GM23338 (cell line): Measurements from ENCODE around the gene PDCD10. TPM values are rescaled to one million over a fixed set of nuclear protein-coding genes. Genes with fewer than 3 reads are reported as not detected.

Experiments used
- ATAC-seq: fragments of 200-7000 bp; cut with Tn5 transposase; 3 replicates; pipeline ENCODE4 v1.9.1; 2020
- DNase-seq: peaks from one replicate; pipeline ENCODE4 v3.0.0-alpha.2; 2015; ENCODE audit warnings: low spot score
- H2AFZ ChIP-seq: fragments of 200-600 bp; sonication (generic); 2 replicates; pipeline ENCODE4 v1.8.0; 2016; ENCODE audit warnings: antibody characterized with exemption, mild to moderate bottlenecking, moderate library complexity
- H3F3A ChIP-seq: fragments of 200-600 bp; sonication (generic); replicated peaks from 2 replicates; pipeline ENCODE4 v1.8.0; 2017; ENCODE audit warnings: antibody characterized with exemption, mixed run types, low read depth
- H3K27ac ChIP-seq: fragments of 200-600 bp; sonication (generic); 2 replicates; pipeline ENCODE4 v1.6.1; 2016; ENCODE audit warnings: low read depth
- H3K27me3 ChIP-seq: fragments of 200-600 bp; sonication (generic); 2 replicates; pipeline ENCODE4 v1.8.0; 2016; ENCODE audit warnings: mild to moderate bottlenecking, mixed run types, moderate library complexity; ENCODE audit not compliant: insufficient read depth
- H3K36me3 ChIP-seq: fragments of 200-600 bp; sonication (generic); 2 replicates; pipeline ENCODE4 v1.8.0; 2016; ENCODE audit warnings: mild to moderate bottlenecking; ENCODE audit not compliant: insufficient read depth
- H3K4me1 ChIP-seq: fragments of 200-600 bp; sonication (generic); 2 replicates; pipeline ENCODE4 v1.8.0; 2016; ENCODE audit warnings: mild to moderate bottlenecking, moderate library complexity; ENCODE audit not compliant: insufficient read depth
- H3K4me2 ChIP-seq: fragments of 200-600 bp; sonication (generic); 2 replicates; pipeline ENCODE4 v1.7.1; 2017; ENCODE audit warnings: mixed run types
- H3K4me3 ChIP-seq: fragments of 200-600 bp; sonication (generic); 2 replicates; pipeline ENCODE4 v1.6.1; 2016; ENCODE audit warnings: mixed run types
- H3K79me2 ChIP-seq: fragments of 200-600 bp; sonication (generic); replicated peaks from 2 replicates; pipeline ENCODE4 v1.8.0; 2017; ENCODE audit warnings: mild to moderate bottlenecking; ENCODE audit not compliant: insufficient read depth
- H3K9me2 ChIP-seq: fragments of 200-600 bp; sonication (generic); 2 replicates; pipeline ENCODE4 v1.8.0; 2017; ENCODE audit not compliant: insufficient read depth
- H4K20me1 ChIP-seq: fragments of 200-600 bp; sonication (generic); replicated peaks from 2 replicates; pipeline ENCODE4 v1.8.0; 2017; ENCODE audit warnings: mild to moderate bottlenecking; ENCODE audit not compliant: insufficient read depth
- H3K27ac Mint-ChIP-seq: 2 replicates; pipeline ENCODE4 v1.8.0; 2020; ENCODE audit warnings: inconsistent platforms, mild to moderate bottlenecking, moderate library complexity, mixed read lengths
- H3K27me3 Mint-ChIP-seq: 3 replicates; pipeline ENCODE4 v1.8.0; 2022; ENCODE audit warnings: low read depth, mild to moderate bottlenecking, moderate library complexity, mixed read lengths, inconsistent platforms; ENCODE audit not compliant: insufficient read depth, poor library complexity
- H3K36me3 Mint-ChIP-seq: 3 replicates; pipeline ENCODE4 v1.8.0; 2021; ENCODE audit warnings: low read depth, mild to moderate bottlenecking, inconsistent platforms, moderate library complexity, mixed read lengths
- H3K4me1 Mint-ChIP-seq: 3 replicates; pipeline ENCODE4 v1.8.0; 2020; ENCODE audit warnings: mild to moderate bottlenecking, inconsistent platforms, mixed read lengths
- H3K4me3 Mint-ChIP-seq: 3 replicates; pipeline ENCODE4 v1.8.0; 2021; ENCODE audit warnings: moderate library complexity, mild to moderate bottlenecking, inconsistent platforms, mixed read lengths
- H3K9me3 Mint-ChIP-seq: 3 replicates; pipeline ENCODE4 v1.8.0; 2020; ENCODE audit warnings: moderate library complexity, mild to moderate bottlenecking, inconsistent platforms, mixed read lengths
- CREB1 ChIP-seq: fragments of 250-450 bp; sonication (Bioruptor Pico); IDR thresholded peaks from 2 replicates; pipeline ENCODE4 v1.5.0; 2020; ENCODE audit warnings: low read depth, mild to moderate bottlenecking, moderate library complexity
- EZH2 ChIP-seq: fragments of 200-600 bp; sonication (generic); IDR thresholded peaks from one replicate; pipeline ENCODE4 v1.8.0; 2017; ENCODE audit warnings: antibody characterized with exemption, mild to moderate bottlenecking, low read depth; ENCODE audit not compliant: unreplicated experiment
- EZH2phosphoT487 ChIP-seq: fragments of 200-600 bp; sonication (generic); IDR thresholded peaks from one replicate; pipeline ENCODE4 v1.8.1; 2018; ENCODE audit warnings: antibody characterized with exemption; ENCODE audit not compliant: unreplicated experiment
- JUNB ChIP-seq: IDR thresholded peaks from one replicate; pipeline ENCODE4 v1.6.1; 2016; ENCODE audit warnings: antibody characterized with exemption; ENCODE audit not compliant: unreplicated experiment
- NANOG ChIP-seq: IDR thresholded peaks from 2 replicates; pipeline ENCODE4 v1.6.1; 2016; ENCODE audit warnings: antibody characterized with exemption, borderline replicate concordance
- POLR2AphosphoS5 ChIP-seq: IDR thresholded peaks from 2 replicates; pipeline ENCODE4 v1.6.1; 2016; ENCODE audit warnings: antibody characterized with exemption, low read depth
- STAT1 ChIP-seq: IDR thresholded peaks from one replicate; pipeline ENCODE4 v1.6.1; 2016; ENCODE audit warnings: antibody characterized with exemption; ENCODE audit not compliant: unreplicated experiment
- ZNF331 ChIP-seq: fragments of 250-450 bp; sonication (Bioruptor Pico); IDR thresholded peaks from 2 replicates; pipeline ENCODE4 v1.5.0; 2020; ENCODE audit warnings: low read depth, mild to moderate bottlenecking, moderate library complexity
- ZNF462 ChIP-seq: fragments of 250-450 bp; sonication (Bioruptor Pico); IDR thresholded peaks from 2 replicates; pipeline ENCODE4 v1.5.0; 2020; ENCODE audit warnings: mild to moderate bottlenecking, moderate library complexity
- polyA plus RNA-seq: library from polyadenylated mRNA; unstranded; fragments of >200 nt; fragmentation: Nextera tagmentation; extraction: Ambion mirVana; gene quantifications from 2 replicates; pipeline ENCODE4 v1.2.1, GENCODE V29; 2016
- total RNA-seq: library from RNA; depleted of rRNA; stranded (reverse); fragments of >200 nt; shearing (Covaris generic); gene quantifications from 2 replicates; pipeline ENCODE4 v1.2.3, GENCODE V29; 2014
- TF ChIP-seq, protein P1 (sequence below), 2 experiments: fragments of 200-600 bp in 1 of 2; sonication (generic) in 1 of 2; conservative IDR thresholded peaks; 2 replicates each; pipeline versions ENCODE4 v1.5.1 to v1.6.1; 2016 to 2017; ENCODE audit warnings: antibody characterized with exemption in 2 of 2, low read depth in 2 of 2, mild to moderate bottlenecking in 2 of 2, moderate library complexity in 1 of 2

The PDCD10 gene
- total and polyA plus RNA-seq, 2 experiments from 2014 or later, result 95.2 to 125 TPM

GRCh38 chr3:167740961-167741587, 6.4 kb upstream of the PDCD10 start:
- no peaks in the 10 kb centered on the region for H3K9me2 ChIP-seq
- DNase-seq, result peak; percentile 75
- Mint-ChIP-seq H3K4me1 (peaks cover 13% of the 10 kb centered on the region), H3K36me3 (no peaks in the 10 kb centered on the region), H3K27me3 (no peaks in the 10 kb centered on the region), H3K4me3 (no peak overlapping the region), H3K27ac (no peak overlapping the region), H3K9me3 (no peaks in the 10 kb centered on the region)
- TF ChIP-seq, protein P1, sequence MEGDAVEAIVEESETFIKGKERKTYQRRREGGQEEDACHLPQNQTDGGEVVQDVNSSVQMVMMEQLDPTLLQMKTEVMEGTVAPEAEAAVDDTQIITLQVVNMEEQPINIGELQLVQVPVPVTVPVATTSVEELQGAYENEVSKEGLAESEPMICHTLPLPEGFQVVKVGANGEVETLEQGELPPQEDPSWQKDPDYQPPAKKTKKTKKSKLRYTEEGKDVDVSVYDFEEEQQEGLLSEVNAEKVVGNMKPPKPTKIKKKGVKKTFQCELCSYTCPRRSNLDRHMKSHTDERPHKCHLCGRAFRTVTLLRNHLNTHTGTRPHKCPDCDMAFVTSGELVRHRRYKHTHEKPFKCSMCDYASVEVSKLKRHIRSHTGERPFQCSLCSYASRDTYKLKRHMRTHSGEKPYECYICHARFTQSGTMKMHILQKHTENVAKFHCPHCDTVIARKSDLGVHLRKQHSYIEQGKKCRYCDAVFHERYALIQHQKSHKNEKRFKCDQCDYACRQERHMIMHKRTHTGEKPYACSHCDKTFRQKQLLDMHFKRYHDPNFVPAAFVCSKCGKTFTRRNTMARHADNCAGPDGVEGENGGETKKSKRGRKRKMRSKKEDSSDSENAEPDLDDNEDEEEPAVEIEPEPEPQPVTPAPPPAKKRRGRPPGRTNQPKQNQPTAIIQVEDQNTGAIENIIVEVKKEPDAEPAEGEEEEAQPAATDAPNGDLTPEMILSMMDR (conservative IDR thresholded peaks at IDR 0.05; ENCODE audit: low read depth in 2 of 2), result peak; percentile 59 to 79
- no peak for TF ChIP-seq CREB1 (CRISPR knock-in tag)
- no peak overlapping the region for H3K4me3 ChIP-seq
- no peak overlapping the region for H3K4me2 ChIP-seq
- H2AFZ ChIP-seq, result no peak overlapping the region
- H4K20me1 ChIP-seq, result 0 out of 2 replicates have a peak, but pooled peaks cover 2% of the 10 kb centered on the region
- peak; percentile 100 for ATAC-seq
- no peaks in the 10 kb centered on the region; the same call in 1 of the 2 replicates for H3F3A ChIP-seq
- no peaks in the 10 kb centered on the region for H3K27me3 ChIP-seq
- H3K27ac ChIP-seq, result no peak overlapping the region
- peaks cover 9% of the 10 kb centered on the region; the same call in 1 of the 2 replicates for H3K4me1 ChIP-seq
- H3K79me2 ChIP-seq, result peaks cover 63% of the 10 kb centered on the region
- no peaks in the 10 kb centered on the region for H3K36me3 ChIP-seq

GRCh38 chr3:167739190-167739810, 4.6 kb upstream of the PDCD10 start:
- DNase-seq, result no peak
- no peak overlapping the region for H2AFZ ChIP-seq
- no peaks in the 10 kb centered on the region for H3K9me3 Mint-ChIP-seq
- TF ChIP-seq, protein P1 (conservative IDR thresholded peaks at IDR 0.05; ENCODE audit: low read depth in 2 of 2), result no peak
- TF ChIP-seq JUNB, result no peak
- TF ChIP-seq POLR2AphosphoS5, result no peak
- no peak for TF ChIP-seq ZNF462 (CRISPR knock-in tag)
- TF ChIP-seq EZH2, result no peak
- no peak for TF ChIP-seq NANOG
- no peak for TF ChIP-seq STAT1
- no peak for TF ChIP-seq EZH2phosphoT487
- TF ChIP-seq ZNF331 (CRISPR knock-in tag), result no peak

More at GRCh38 chr3:167739190-167739810, 4.6 kb upstream of the PDCD10 start:
- Mint-ChIP-seq H3K36me3 (no peaks in the 10 kb centered on the region), H3K27me3 (no peaks in the 10 kb centered on the region), H3K27ac (no peak overlapping the region), H3K4me3 (no peak overlapping the region), H3K4me1 (peaks cover 13% of the 10 kb centered on the region)
- H3K4me1 ChIP-seq, result peaks cover 10% of the 10 kb centered on the region; the same call in 1 of the 2 replicates
- H3K27ac ChIP-seq, result no peak overlapping the region
- H3K36me3 ChIP-seq, result no peaks in the 10 kb centered on the region
- ATAC-seq, result no peak
- H3K4me2 ChIP-seq, result no peak overlapping the region
- H3K9me2 ChIP-seq, result no peaks in the 10 kb centered on the region
- H3F3A ChIP-seq, result no peaks in the 10 kb centered on the region; the same call in 1 of the 2 replicates
- peaks cover 64% of the 10 kb centered on the region for H3K79me2 ChIP-seq
- no peaks in the 10 kb centered on the region for H3K27me3 ChIP-seq
- 0 out of 2 replicates have a peak, but pooled peaks cover 2% of the 10 kb centered on the region for H4K20me1 ChIP-seq
- no peak overlapping the region for H3K4me3 ChIP-seq
